Stomach (tissue), 4 donors: ENCODE measurements around the gene NDC1.

ENCODE experiments used
- CTCF ChIP-seq, 7 experiments: fragments of 450-650 bp in 4 of 7; fragments of 200-600 bp in 3 of 7; sonication (generic) in 3 of 7; IDR thresholded peaks; one replicate each; pipeline ENCODE4 v1.5.1; 2016 to 2019; ENCODE audit warnings: antibody characterized with exemption in 7 of 7, control low read depth in 2 of 7, mild to moderate bottlenecking in 1 of 7
- POLR2A ChIP-seq, 4 donors: fragments of 450-650 bp; IDR thresholded peaks; one replicate each; pipeline ENCODE4 v1.6.1; 2016; ENCODE audit warnings: antibody characterized with exemption in 4 of 4, control low read depth in 2 of 4, mild to moderate bottlenecking in 1 of 4, moderate library complexity in 1 of 4

- TF ChIP-seq POLR2A (IDR thresholded peaks at IDR 0.05) (no peak), CTCF (IDR thresholded peaks at IDR 0.05) (peak in 1 of 7 experiments; percentile 13)
Measured at GRCh38 chr1:53715478-53715877, 122.6 kb downstream of the NDC1 start.
